Panc1 (cell line): ENCODE results near the gene ACOXL.

Source experiments
- POLR2AphosphoS5 ChIP-seq: IDR thresholded peaks from 2 replicates; pipeline ENCODE4 v1.6.1; 2012; ENCODE audit warnings: mild to moderate bottlenecking, low read depth, low read length, moderate library complexity
- SIN3A ChIP-seq: IDR thresholded peaks from 2 replicates; pipeline ENCODE4 v1.6.1; 2012; ENCODE audit warnings: low read depth, mild to moderate bottlenecking, low read length, moderate library complexity, borderline replicate concordance; ENCODE audit not compliant: insufficient read depth
- TCF7L2 ChIP-seq: IDR thresholded peaks from 2 replicates; pipeline ENCODE4 v1.6.1; 2011; ENCODE audit warnings: mild to moderate bottlenecking, low read depth, low read length, inconsistent platforms
- TF ChIP-seq, protein P1 (sequence below): fragments of 450-650 bp; IDR thresholded peaks from 2 replicates; pipeline ENCODE4 v1.5.1; 2017; ENCODE audit warnings: mild to moderate bottlenecking

- TF ChIP-seq, protein P1, sequence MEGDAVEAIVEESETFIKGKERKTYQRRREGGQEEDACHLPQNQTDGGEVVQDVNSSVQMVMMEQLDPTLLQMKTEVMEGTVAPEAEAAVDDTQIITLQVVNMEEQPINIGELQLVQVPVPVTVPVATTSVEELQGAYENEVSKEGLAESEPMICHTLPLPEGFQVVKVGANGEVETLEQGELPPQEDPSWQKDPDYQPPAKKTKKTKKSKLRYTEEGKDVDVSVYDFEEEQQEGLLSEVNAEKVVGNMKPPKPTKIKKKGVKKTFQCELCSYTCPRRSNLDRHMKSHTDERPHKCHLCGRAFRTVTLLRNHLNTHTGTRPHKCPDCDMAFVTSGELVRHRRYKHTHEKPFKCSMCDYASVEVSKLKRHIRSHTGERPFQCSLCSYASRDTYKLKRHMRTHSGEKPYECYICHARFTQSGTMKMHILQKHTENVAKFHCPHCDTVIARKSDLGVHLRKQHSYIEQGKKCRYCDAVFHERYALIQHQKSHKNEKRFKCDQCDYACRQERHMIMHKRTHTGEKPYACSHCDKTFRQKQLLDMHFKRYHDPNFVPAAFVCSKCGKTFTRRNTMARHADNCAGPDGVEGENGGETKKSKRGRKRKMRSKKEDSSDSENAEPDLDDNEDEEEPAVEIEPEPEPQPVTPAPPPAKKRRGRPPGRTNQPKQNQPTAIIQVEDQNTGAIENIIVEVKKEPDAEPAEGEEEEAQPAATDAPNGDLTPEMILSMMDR: no peak
- TF ChIP-seq POLR2AphosphoS5 (no peak), SIN3A (no peak), TCF7L2 (no peak)
Observed at GRCh38 chr2:111029181-111029927, 297.0 kb downstream of the ACOXL start.
